Upper lobe of left lung (tissue), 6 donors: ENCODE measurements around the gene KLF13. TPM values are rescaled to one million over a fixed set of nuclear protein-coding genes. Genes with fewer than 3 reads are reported as not detected.

Experiments used
- ATAC-seq, 2 donors: fragments of 200-7000 bp; cut with Tn5 transposase; one replicate each; pipeline ENCODE4 v1.9.1; 2022; ENCODE audit warnings: mild to moderate bottlenecking in 2 of 2, moderate library complexity in 2 of 2; ENCODE audit not compliant: low FRiP score in 2 of 2
- DNase-seq, 2 donors: peaks; one replicate each; pipeline ENCODE4 v3.0.0-alpha.2; 2019 to 2020
- H3K27ac ChIP-seq, 4 donors: fragments of 200-600 bp; sonication (generic); one replicate each; pipeline ENCODE4 v1.5.1; 2016 to 2019
- H3K27me3 ChIP-seq, 4 donors: fragments of 200-600 bp; sonication (generic); one replicate each; pipeline ENCODE4 v1.5.1; 2017 to 2019
- H3K36me3 ChIP-seq, 4 donors: fragments of 200-600 bp; sonication (generic); one replicate each; pipeline ENCODE4 v1.5.1; 2016 to 2019
- H3K4me1 ChIP-seq, 4 donors: fragments of 200-600 bp; sonication (generic); one replicate each; pipeline ENCODE4 v1.5.1; 2018 to 2019
- H3K4me3 ChIP-seq, 4 donors: fragments of 200-600 bp; sonication (generic); one replicate each; pipeline ENCODE4 v1.5.1; 2017 to 2019; ENCODE audit warnings: mild to moderate bottlenecking in 2 of 4, moderate library complexity in 1 of 4
- H3K9me3 ChIP-seq, 4 donors: fragments of 200-600 bp; sonication (generic); one replicate each; pipeline ENCODE4 v1.5.1; 2018 to 2019
- EP300 ChIP-seq, 4 donors: sonication (generic); formaldehyde crosslinking; IDR thresholded peaks; one replicate each; pipeline ENCODE4 v1.5.1; 2017; ENCODE audit warnings: antibody characterized with exemption in 4 of 4, control low read depth in 2 of 4
- POLR2A ChIP-seq, 4 donors: fragments of 450-650 bp; IDR thresholded peaks; one replicate each; pipeline ENCODE4 v1.5.1; 2016 to 2017; ENCODE audit warnings: antibody characterized with exemption in 4 of 4, mild to moderate bottlenecking in 2 of 4
- POLR2AphosphoS5 ChIP-seq, 2 donors: sonication (generic); formaldehyde crosslinking; IDR thresholded peaks; one replicate each; pipeline ENCODE4 v1.5.1; 2017; ENCODE audit warnings: antibody characterized with exemption in 2 of 2
- WGBS, 2 donors: methylation state at CpG; one replicate each; pipeline ENCODE4 v1.1.5; 2017 to 2018; 5-methylcytosine and 5-hydroxymethylcytosine counted together
- total RNA-seq, 6 donors: library from RNA; depleted of rRNA in 4 of 6; stranded (reverse); fragments of >200 nt in 4 of 6; gene quantifications; one replicate each; pipeline versions ENCODE4 v1.1.0 to v1.2.1, GENCODE V29; 2016 to 2021
- TF ChIP-seq, protein P1 (sequence below), 6 experiments: fragments of 450-650 bp in 4 of 6; fragments of 200-600 bp in 2 of 6; sonication (generic) in 2 of 6; IDR thresholded peaks; one replicate each; pipeline ENCODE4 v1.5.1; 2016 to 2019; ENCODE audit warnings: antibody characterized with exemption in 6 of 6
- donor health status: DM: no; HTN: no; CAD: no; lungs with moderate emphysema.
- donor health status: DM: no; HTN: yes; CAD: no; lungs with severe emphysema.

Gene KLF13
- total RNA-seq, 6 donors from 2014 or later: 103 to 231 (median 147) TPM

DNA sequence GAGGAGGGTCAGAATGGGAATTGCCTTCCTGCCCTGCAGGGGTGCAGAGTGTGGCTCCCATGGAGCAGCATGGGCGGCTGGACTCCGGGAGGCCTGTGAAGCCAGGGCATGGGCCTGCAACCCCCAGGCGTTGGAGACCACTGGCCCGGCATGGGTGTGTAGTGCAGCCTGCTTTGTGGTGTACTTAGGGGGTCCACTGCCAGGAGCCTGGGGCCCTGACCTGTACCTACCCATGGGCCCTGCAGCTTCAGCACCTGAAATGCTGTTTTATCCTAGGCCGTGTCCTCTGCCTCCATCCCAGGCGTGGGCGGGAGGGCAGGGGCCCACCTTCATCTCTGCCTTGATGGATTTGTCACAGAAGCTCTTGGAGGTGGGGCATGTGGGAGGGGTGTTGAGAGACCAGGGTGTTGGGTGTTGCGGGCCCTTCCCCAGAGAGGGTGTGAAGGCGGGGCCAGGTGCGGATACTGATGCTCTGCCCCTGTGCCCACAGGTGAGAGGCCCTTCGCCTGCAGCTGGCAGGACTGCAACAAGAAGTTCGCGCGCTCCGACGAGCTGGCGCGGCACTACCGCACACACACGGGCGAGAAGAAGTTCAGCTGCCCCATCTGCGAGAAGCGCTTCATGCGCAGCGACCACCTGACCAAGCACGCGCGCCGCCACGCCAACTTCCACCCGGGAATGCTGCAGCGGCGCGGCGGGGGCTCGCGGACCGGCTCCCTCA, 45.0 kb downstream of the KLF13 start:
- H3K36me3 ChIP-seq: peaks cover 8 to 36% (median 23%) of the 10 kb centered on the region in 4 donors
- H3K4me1 ChIP-seq: peaks cover 60 to 97% (median 90%) of the 10 kb centered on the region in 4 donors
- whole genome bisulfite sequencing, 2 donors: 93 to 96% methylated on average over 26 to 35 of the region's 38 CpGs
- ATAC-seq (no peak), DNase-seq (peak in 1 of 2 donors; percentile 85)
- no peak overlapping the region for H3K4me3 ChIP-seq
- no peaks in the 10 kb centered on the region for H3K9me3 ChIP-seq
- H3K27ac ChIP-seq: peak overlapping the region in 3 of 4 donors; percentile 28 to 99 (median 80)
- H3K27me3 ChIP-seq: no peaks in the 10 kb centered on the region
- TF ChIP-seq EP300 (IDR thresholded peaks at IDR 0.05) (no peak), POLR2AphosphoS5 (IDR thresholded peaks at IDR 0.05) (no peak), POLR2A (IDR thresholded peaks at IDR 0.05) (no peak)
- TF ChIP-seq, protein P1, sequence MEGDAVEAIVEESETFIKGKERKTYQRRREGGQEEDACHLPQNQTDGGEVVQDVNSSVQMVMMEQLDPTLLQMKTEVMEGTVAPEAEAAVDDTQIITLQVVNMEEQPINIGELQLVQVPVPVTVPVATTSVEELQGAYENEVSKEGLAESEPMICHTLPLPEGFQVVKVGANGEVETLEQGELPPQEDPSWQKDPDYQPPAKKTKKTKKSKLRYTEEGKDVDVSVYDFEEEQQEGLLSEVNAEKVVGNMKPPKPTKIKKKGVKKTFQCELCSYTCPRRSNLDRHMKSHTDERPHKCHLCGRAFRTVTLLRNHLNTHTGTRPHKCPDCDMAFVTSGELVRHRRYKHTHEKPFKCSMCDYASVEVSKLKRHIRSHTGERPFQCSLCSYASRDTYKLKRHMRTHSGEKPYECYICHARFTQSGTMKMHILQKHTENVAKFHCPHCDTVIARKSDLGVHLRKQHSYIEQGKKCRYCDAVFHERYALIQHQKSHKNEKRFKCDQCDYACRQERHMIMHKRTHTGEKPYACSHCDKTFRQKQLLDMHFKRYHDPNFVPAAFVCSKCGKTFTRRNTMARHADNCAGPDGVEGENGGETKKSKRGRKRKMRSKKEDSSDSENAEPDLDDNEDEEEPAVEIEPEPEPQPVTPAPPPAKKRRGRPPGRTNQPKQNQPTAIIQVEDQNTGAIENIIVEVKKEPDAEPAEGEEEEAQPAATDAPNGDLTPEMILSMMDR (IDR thresholded peaks at IDR 0.05): no peak

DNA sequence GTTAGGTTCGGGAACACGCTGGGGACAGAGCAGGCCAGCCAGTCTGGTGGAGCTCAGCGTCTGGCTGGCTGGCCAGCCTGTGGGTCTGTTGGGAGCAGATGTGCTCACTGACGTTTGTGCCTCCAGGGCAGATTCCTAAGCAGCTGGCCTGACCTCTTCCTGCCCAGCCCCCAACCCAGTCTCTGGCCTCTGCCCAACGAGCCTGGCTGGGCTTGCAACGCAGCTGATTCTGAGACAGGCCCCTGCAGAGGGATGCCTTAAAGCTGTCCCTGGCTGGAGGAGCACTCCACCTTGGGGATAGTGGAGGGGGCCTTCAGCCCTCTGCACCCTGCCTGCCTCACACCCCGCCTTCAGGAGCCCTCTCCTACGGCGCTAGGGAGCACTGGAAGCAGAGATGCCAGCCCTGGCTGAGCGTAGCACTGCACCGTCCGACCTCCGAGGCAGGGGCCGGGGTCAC, 46.0 kb downstream of the KLF13 start:
- peak; percentile 17 to 54 for TF ChIP-seq POLR2AphosphoS5 (IDR thresholded peaks at IDR 0.05)
- TF ChIP-seq, protein P1 (IDR thresholded peaks at IDR 0.05): no peak
- TF ChIP-seq EP300 (IDR thresholded peaks at IDR 0.05): peak in 1 of 4 donors; percentile 47
- TF ChIP-seq POLR2A (IDR thresholded peaks at IDR 0.05): peak in 1 of 4 donors; percentile 20
- WGBS, 2 donors: 53 to 78% methylated on average over 3 to 13 of the region's 14 CpGs
- peak; percentile 56 to 83 for ATAC-seq
- peak overlapping the region; percentile 28 to 99 (median 80) for H3K27ac ChIP-seq
- H3K4me1 ChIP-seq: peaks cover 59 to 96% (median 89%) of the 10 kb centered on the region in 4 donors
- H3K36me3 ChIP-seq: peaks cover 8 to 44% (median 23%) of the 10 kb centered on the region in 4 donors
- H3K4me3 ChIP-seq: no peak overlapping the region
- no peak for DNase-seq
- H3K9me3 ChIP-seq: no peaks in the 10 kb centered on the region
- no peaks in the 10 kb centered on the region for H3K27me3 ChIP-seq

DNA sequence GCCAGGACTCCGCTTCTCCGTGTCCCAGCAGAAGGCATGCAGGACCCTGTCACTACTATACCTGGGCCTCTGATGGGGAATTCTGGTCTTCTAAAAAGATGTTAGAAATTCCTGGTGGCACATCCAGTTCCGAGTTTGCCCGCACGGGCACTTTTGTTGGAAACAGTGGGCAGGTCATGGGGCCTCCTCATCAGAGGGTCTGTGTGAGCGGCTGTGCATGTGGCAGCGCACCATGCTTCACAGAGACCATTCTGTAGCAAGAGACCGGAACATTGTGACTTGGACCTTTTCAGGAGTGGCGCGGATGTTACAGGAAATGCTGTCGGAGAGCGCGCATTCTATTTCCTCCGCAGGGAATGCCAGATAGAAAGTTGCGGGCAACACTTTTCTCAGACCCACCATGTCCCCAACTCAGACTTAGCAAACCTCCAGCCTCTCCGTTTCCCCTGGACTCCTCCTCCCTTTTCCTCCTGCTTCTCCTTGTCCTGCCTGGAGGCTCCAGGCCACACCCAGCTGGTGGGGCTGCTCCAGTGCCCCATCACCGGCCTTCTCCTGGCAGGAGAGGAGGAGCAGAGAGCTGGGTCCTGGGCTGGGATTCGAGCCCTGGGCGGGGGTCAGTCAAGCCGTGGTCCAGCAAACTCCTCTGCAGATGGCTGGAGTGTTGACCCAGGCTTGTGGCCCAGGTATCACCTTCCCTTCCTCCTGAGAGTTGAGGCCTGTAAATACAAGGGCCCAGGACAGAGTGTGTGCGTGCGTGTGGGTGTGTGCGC, 46.6 kb downstream of the KLF13 start:
- no peak for ATAC-seq
- Histone ChIP-seq H3K36me3 (peaks cover 8 to 50% (median 26%) of the 10 kb centered on the region in 4 donors), H3K9me3 (no peaks in the 10 kb centered on the region), H3K4me1 (peaks cover 55 to 93% (median 87%) of the 10 kb centered on the region in 4 donors), H3K27me3 (no peaks in the 10 kb centered on the region), H3K27ac (peak overlapping the region; percentile 42 to 99 (median 80)), H3K4me3 (no peak overlapping the region)
- no peak for DNase-seq
- TF ChIP-seq EP300 (IDR thresholded peaks at IDR 0.05) (no peak), POLR2AphosphoS5 (IDR thresholded peaks at IDR 0.05) (no peak), POLR2A (IDR thresholded peaks at IDR 0.05) (no peak)
- TF ChIP-seq, protein P1 (IDR thresholded peaks at IDR 0.05): no peak
- WGBS, 2 donors: 78 to 89% methylated on average over 21 to 23 of the region's 23 CpGs

DNA sequence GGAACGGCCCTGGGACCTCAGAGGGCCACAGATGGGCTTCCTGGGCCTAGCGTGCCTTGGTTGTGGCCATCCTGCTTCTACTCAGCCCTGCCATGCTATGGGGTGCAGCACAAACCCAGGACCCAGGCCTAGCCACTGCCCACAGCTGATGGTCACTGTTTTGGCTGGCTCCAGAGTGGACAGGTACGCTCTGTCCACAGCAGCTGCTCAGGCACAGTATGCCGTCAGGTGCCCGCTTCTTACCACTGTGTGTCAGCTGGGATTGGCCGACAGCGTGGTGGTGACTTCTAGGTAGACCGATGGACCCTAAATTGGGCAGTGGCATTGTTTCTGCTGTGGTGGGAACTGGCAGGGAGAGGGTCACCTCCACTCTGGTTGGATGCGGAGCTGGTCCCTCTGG, 47.3 kb downstream of the KLF13 start:
- ATAC-seq: no peak
- Histone ChIP-seq H3K27ac (peak overlapping the region; percentile 42 to 99 (median 80)), H3K4me3 (no peak overlapping the region), H3K9me3 (no peaks in the 10 kb centered on the region), H3K36me3 (peaks cover 10 to 57% (median 29%) of the 10 kb centered on the region in 4 donors), H3K27me3 (no peaks in the 10 kb centered on the region), H3K4me1 (peaks cover 48 to 87% (median 80%) of the 10 kb centered on the region in 4 donors)
- 94% methylated on average over 2 to 9 of the region's 9 CpGs for WGBS, 2 donors
- no peak for TF ChIP-seq POLR2AphosphoS5 (IDR thresholded peaks at IDR 0.05)
- TF ChIP-seq EP300 (IDR thresholded peaks at IDR 0.05): no peak
- TF ChIP-seq, protein P1 (IDR thresholded peaks at IDR 0.05): no peak
- no peak for TF ChIP-seq POLR2A (IDR thresholded peaks at IDR 0.05)
- DNase-seq: no peak
